Cardiac fibroblast (primary cell): ENCODE data around the gene DDR1.
"Not testable (repeated sequence)": the region's sequence is repeated elsewhere in the genome, so short reads cannot be mapped to it uniquely, and the experiment has no call there.

Experiments
- DNase-seq, 2 donors: peaks; one replicate each; pipeline versions ENCODE4 v3.0.0 to v3.0.0-alpha.2; 2010; ENCODE audit warnings: low read depth in 2 of 2
- H3K4me3 ChIP-seq, 2 donors: replicated peaks in 1 of 2; 1 replicate in 1 of 2; 2 replicates in 1 of 2; pipeline ENCODE4 v1.5.1; 2011; ENCODE audit warnings: low read depth in 2 of 2, low read length in 2 of 2, mild to moderate bottlenecking in 2 of 2, moderate library complexity in 1 of 2
- CTCF ChIP-seq: IDR thresholded peaks from one replicate; pipeline ENCODE4 v1.5.1; 2011; ENCODE audit warnings: low read depth, mild to moderate bottlenecking, low read length, inconsistent platforms

The DDR1 gene

DNA sequence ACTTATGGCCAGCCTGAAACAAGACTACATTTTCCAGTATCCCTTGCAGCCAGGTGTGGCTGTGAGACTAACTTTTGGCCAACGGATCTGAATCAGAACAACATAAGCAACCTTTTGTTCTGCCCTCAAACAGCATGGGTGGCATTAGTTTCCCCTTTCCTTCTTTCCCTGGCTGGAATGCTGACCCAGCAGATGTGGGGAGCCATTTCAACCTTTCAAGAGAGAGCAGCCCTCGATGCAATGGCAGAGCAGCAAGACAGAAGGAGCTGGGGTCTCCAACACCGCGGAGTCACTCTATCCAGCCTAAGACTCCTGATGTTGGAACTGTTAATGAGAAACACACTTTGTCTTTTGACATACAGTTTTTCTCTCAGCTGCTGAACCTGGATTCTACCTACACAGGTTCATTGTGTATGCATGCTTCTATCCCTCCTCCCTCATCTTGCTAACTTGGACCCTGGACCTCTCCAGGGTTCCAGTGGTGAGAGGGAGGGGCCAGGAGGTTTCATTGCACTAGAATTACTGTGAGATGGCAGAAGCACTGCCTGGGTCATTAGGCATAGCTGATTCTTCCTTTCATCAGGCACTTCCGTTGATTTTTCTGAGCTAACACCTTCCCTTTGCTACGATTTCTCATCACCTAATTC, 28.8 kb upstream of the DDR1 start:
- DNase-seq, result no peak
- TF ChIP-seq CTCF, result no peak
- no peak overlapping the region for H3K4me3 ChIP-seq

DNA sequence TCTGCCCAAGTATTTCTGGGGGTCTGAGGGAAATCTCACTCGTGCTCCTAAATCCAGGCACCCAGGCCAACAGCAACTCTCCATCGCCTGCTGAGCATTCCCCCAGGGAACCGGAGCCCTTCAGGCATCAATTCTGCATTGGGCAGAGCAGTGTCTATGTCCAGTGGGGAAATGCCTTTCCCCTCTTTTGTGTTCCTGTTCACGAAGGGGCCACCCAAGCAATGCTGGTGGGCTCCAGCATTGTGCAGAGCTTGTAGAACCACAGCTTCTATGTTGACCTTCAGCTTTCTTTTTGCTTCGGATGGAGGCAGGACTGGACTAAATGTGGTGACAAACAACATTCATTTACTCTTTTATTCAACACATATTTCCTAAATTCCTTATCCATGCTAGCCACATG, 27.2 kb upstream of the DDR1 start:
- no peak overlapping the region for H3K4me3 ChIP-seq
- no peak for TF ChIP-seq CTCF
- no peak for DNase-seq

DNA sequence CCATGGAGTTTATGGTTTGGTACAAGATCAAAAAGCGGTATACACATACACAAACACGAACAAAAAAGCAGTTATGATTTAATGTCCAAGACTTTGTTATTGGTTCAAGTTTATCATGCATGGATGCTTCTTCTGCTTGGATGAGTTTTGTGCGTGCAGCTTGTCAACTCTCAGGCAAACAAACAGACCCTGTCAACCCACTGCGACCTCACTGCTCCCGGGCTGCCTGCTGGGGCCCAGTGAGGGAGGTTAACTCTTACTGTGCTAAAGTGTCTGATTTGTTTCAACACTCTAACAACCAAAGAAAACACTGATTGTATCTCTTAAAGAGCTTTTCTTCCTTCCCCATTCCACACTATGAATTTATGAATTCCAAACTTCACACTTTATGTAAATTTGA, 26.8 kb upstream of the DDR1 start:
- no peak overlapping the region for H3K4me3 ChIP-seq
- no peak for DNase-seq
- no peak for TF ChIP-seq CTCF

- not testable (repeated sequence) for DNase-seq, H3K4me3 ChIP-seq
These were observed 24.6 kb upstream of the DDR1 start for GRCh38 chr6:30859726-30860125.

DNA sequence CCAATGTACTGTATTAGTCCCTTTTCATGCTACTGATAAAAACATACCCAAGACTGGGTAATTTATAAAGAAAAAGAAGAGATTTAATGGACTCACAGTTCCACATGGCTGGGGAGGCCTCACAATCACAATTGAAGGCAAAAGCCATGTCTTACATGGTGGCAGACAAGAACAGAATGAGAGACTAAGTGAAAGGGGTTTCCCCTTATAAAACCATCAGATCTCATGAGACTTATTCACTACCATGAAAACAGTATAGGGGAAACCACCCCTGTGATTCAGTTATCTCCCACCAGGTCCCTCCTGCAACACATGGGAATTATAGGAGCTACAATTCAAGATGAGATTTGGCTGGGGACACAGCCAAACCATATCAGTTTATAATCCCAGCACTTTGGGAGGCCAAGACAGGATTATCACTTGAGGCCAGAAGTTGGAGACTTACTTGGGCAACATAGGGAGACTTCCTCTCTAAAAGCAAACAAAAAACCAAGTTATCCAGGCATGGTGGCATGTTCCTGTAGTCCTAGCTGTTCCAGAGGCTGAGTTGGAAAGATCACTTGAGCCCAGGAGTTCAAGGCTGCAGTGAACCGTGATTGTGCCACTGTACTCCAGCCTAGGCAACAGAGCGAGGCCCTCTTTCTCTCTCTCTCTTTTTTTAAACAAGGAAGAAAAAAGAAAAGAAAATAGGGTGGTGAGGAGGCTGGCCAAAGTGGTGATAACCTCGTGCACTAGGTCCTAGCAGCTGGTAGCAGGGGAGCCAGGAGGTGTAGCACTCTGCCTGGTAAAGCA, 22.9 kb upstream of the DDR1 start:
- H3K4me3 ChIP-seq, result no peak overlapping the region
- TF ChIP-seq CTCF, result no peak
- DNase-seq, result no peak

- DNase-seq, result no peak
- H3K4me3 ChIP-seq, result no peak overlapping the region
- no peak for TF ChIP-seq CTCF
These were observed 22.0 kb upstream of the DDR1 start for GRCh38 chr6:30862156-30862875.

DNA sequence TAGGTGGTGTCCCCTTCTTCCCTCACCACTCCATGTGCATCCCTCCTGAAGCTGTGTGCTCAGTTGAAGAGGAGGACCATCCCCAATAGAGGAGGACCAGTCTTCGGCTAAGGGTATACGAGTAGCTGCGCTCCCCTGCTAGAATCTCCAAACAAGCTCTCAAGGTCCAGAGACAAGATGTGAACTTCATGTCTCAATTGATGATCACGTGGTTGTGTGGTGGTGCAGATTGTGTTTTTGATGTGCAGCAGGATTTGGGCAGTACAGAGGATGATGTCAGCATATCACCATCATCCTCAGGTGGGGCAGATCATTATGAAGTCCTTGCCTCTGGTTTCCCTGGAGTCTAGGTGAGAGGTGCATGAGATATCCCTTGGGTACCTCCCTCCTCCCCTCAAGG, 20.0 kb upstream of the DDR1 start:
- no peak overlapping the region for H3K4me3 ChIP-seq
- no peak for DNase-seq
- no peak for TF ChIP-seq CTCF

GRCh38 chr6:30869241-30869749, 15.0 kb upstream of the DDR1 start:
- not testable (repeated sequence) for H3K4me3 ChIP-seq, DNase-seq
